ENCODE measurements around the gene WDR27. TPM values are rescaled to one million over a fixed set of nuclear protein-coding genes. Genes with fewer than 3 reads are reported as not detected.

The WDR27 gene
- total RNA-seq, 1 donor from 2014 or later, result 128 TPM

- DNase-seq (ENCODE audit: low spot score in 2 of 2, unreplicated experiment in 2 of 2), result no peak
- Mint-ChIP-seq H3K36me3 (peaks cover 5% of the 10 kb centered on the region), H3K4me1 (peaks cover 3% of the 10 kb centered on the region), H3K27ac (no peak overlapping the region), H3K4me3 (no peak overlapping the region), H3K27me3 (ENCODE audit: low read depth) (no peaks in the 10 kb centered on the region), H3K9me3 (peaks cover 1% of the 10 kb centered on the region)
- TF ChIP-seq CTCF (IDR thresholded peaks at IDR 0.05; ENCODE audit: unreplicated experiment), result no peak
These were observed 199.4 kb downstream of the WDR27 start for GRCh38 chr6:169502445-169502844.

GRCh38 chr6:169501777-169502313 lies 200.0 kb downstream of the WDR27 start:
- Mint-ChIP-seq H3K36me3 (peaks cover 5% of the 10 kb centered on the region), H3K4me3 (no peak overlapping the region), H3K4me1 (peaks cover 3% of the 10 kb centered on the region), H3K9me3 (peaks cover 7% of the 10 kb centered on the region), H3K27me3 (ENCODE audit: low read depth) (no peaks in the 10 kb centered on the region), H3K27ac (no peak overlapping the region)
- TF ChIP-seq CTCF (IDR thresholded peaks at IDR 0.05; ENCODE audit: unreplicated experiment), result no peak
- no peak for DNase-seq (ENCODE audit: low spot score in 2 of 2, unreplicated experiment in 2 of 2)

- Mint-ChIP-seq H3K27ac (no peak overlapping the region), H3K9me3 (peaks cover 14% of the 10 kb centered on the region), H3K36me3 (peaks cover 6% of the 10 kb centered on the region), H3K27me3 (ENCODE audit: low read depth) (no peaks in the 10 kb centered on the region), H3K4me3 (no peak overlapping the region), H3K4me1 (peaks cover 3% of the 10 kb centered on the region)
- no peak for DNase-seq (ENCODE audit: low spot score in 2 of 2, unreplicated experiment in 2 of 2)
- no peak for TF ChIP-seq CTCF (IDR thresholded peaks at IDR 0.05; ENCODE audit: unreplicated experiment)
These were observed 200.7 kb downstream of the WDR27 start for GRCh38 chr6:169501128-169501527.

- Mint-ChIP-seq H3K4me3 (no peak overlapping the region), H3K27me3 (ENCODE audit: low read depth) (no peaks in the 10 kb centered on the region)
- no peak for TF ChIP-seq CTCF (IDR thresholded peaks at IDR 0.05; ENCODE audit: unreplicated experiment)
These were observed 201.1 kb downstream of the WDR27 start for GRCh38 chr6:169500688-169501087.

GRCh38 chr6:169499848-169500247 lies 202.0 kb downstream of the WDR27 start:
- Mint-ChIP-seq H3K9me3 (peaks cover 27% of the 10 kb centered on the region), H3K4me1 (peaks cover 3% of the 10 kb centered on the region), H3K36me3 (peaks cover 12% of the 10 kb centered on the region), H3K4me3 (no peak overlapping the region), H3K27me3 (ENCODE audit: low read depth) (no peaks in the 10 kb centered on the region), H3K27ac (no peak overlapping the region)
- DNase-seq (ENCODE audit: low spot score in 2 of 2, unreplicated experiment in 2 of 2), result no peak
- no peak for TF ChIP-seq CTCF (IDR thresholded peaks at IDR 0.05; ENCODE audit: unreplicated experiment)

More at GRCh38 chr6:169500688-169501087, 201.1 kb downstream of the WDR27 start:
- H3K36me3 Mint-ChIP-seq, result peaks cover 11% of the 10 kb centered on the region
- no peak for DNase-seq (ENCODE audit: low spot score in 2 of 2, unreplicated experiment in 2 of 2)
- H3K9me3 Mint-ChIP-seq, result peaks cover 19% of the 10 kb centered on the region
- H3K27ac Mint-ChIP-seq, result no peak overlapping the region
- H3K4me1 Mint-ChIP-seq, result peaks cover 3% of the 10 kb centered on the region

Data from mesothelial cell of epicardium (in vitro differentiated cells).